ENCODE data around the gene MYLK4.

The MYLK4 gene

DNA sequence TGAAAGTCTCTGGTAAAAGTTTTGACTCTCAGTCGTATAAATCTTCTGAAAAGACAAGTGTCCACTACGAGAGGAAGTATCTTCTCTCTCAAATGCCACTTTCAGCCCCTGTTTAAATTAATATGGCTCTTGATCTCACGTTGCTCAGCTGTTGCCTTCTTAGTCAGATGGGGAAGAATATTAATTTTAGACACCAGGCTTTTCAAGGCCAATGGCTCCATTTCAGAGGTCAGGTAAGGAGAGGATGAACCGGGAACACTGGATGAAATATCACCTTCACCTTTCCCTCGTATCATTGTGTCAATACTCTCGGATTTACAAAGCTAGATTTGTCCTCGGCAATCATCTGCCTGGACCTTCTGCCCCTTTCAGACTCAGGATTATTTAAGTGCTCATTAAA is at the start of gene MYLK4:
TSS of gene MYLK4 (minus strand) at position 91 of the 400 bp plus-strand sequence. CDS start 1,628 bp downstream, outside the sequence.
- Mint-ChIP-seq H3K4me3 (no peak within 1 kb of the TSS), H3K27me3 (ENCODE audit: low read depth) (peaks cover 68% of the 10 kb centered on the region), H3K4me1 (ENCODE audit: low read depth) (peaks cover 3% of the 10 kb centered on the region), H3K27ac (no peak within 1 kb of the TSS), H3K36me3 (ENCODE audit: low read depth) (no peaks in the 10 kb centered on the region), H3K9me3 (no peaks in the 10 kb centered on the region)

GRCh38 chr6:2799936-2800527 is 49.3 kb upstream of the MYLK4 start:
- Mint-ChIP-seq H3K4me3 (no peak overlapping the region), H3K9me3 (no peaks in the 10 kb centered on the region), H3K27me3 (ENCODE audit: low read depth) (no peaks in the 10 kb centered on the region), H3K4me1 (ENCODE audit: low read depth) (peaks cover 29% of the 10 kb centered on the region), H3K27ac (peak overlapping the region; percentile 29), H3K36me3 (ENCODE audit: low read depth) (peaks cover 5% of the 10 kb centered on the region)

DNA sequence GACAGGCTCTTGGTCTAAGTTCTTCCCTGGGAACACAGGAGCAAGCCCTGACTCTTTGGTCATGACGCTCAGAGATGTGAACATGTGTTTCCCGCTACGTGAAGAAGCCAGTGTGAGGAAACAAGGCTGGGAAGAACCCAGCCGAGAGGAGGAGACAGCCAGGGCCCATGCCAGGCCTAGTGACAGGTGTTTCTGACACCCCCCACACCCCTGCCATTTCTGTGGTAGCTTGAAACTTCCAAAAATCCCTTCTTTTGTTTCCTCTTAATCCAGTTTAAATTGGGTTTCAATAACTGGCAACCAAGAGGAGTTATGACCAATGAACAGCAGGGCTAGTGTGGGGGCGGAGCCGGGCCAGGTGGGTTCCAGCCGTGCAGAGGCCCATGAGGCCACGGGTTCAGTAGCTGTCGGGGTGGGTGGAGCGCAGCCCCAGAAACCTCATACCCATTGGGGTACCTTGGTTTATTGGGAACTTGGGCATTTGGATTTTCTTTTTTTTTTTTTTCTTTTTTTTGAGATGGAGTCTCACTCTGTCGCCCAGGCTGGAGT is 47.9 kb upstream of the MYLK4 start:
- H3K36me3 Mint-ChIP-seq (ENCODE audit: low read depth), result peaks cover 5% of the 10 kb centered on the region
- peaks cover 36% of the 10 kb centered on the region for H3K4me1 Mint-ChIP-seq (ENCODE audit: low read depth)
- no peak overlapping the region for H3K4me3 Mint-ChIP-seq
- H3K27ac Mint-ChIP-seq, result no peak overlapping the region
- no peaks in the 10 kb centered on the region for H3K27me3 Mint-ChIP-seq (ENCODE audit: low read depth)
- H3K9me3 Mint-ChIP-seq, result no peaks in the 10 kb centered on the region

DNA sequence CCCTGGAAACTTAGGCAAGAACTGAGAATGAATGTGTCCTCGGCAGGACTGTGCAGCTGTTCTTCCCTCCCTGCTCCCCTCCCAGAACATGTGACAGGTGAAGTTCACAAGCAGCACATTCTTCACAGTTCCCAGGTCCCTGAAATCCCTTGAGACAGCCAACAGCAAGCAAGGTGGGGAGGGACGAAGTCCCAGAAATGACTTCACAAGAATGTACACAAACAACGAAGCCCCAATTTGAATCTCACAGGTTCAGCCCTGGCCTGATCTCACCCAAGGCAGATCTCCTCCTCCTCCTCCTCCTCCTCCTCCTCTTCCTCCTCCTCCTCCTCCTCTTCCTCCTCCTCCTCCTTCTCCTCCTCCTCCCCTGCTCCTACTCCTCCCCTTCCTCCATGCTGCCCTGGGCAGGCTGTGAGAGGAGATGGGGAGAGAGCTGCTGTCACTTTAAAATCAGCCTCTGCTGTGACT is 46.9 kb upstream of the MYLK4 start:
- Mint-ChIP-seq H3K27ac (peak overlapping the region; percentile 3), H3K36me3 (ENCODE audit: low read depth) (peaks cover 5% of the 10 kb centered on the region), H3K4me1 (ENCODE audit: low read depth) (peaks cover 46% of the 10 kb centered on the region), H3K4me3 (no peak overlapping the region), H3K9me3 (no peaks in the 10 kb centered on the region), H3K27me3 (ENCODE audit: low read depth) (no peaks in the 10 kb centered on the region)

DNA sequence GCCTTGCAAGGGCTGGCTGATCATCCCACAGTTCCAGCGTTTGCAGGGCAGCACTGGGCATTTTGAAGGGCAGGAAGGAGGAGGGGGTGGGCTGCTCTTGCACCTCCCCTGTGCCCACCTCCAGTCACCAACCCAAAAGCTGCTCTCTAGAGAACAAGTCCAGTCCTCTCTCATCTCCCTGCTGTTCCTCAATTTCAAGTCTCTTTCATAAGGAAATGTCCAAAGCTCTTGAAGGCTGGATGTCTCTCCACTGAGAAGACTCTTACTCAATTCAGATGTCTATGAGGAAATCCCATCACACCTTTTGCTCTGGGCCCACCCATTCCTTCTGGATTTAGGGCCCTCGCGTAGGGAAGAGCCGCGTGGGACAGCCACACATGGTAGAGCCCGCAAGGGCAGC is 46.1 kb upstream of the MYLK4 start:
- Mint-ChIP-seq H3K36me3 (ENCODE audit: low read depth) (peaks cover 5% of the 10 kb centered on the region), H3K4me3 (no peak overlapping the region), H3K27me3 (ENCODE audit: low read depth) (no peaks in the 10 kb centered on the region), H3K9me3 (no peaks in the 10 kb centered on the region), H3K4me1 (ENCODE audit: low read depth) (peaks cover 49% of the 10 kb centered on the region), H3K27ac (no peak overlapping the region)

DNA sequence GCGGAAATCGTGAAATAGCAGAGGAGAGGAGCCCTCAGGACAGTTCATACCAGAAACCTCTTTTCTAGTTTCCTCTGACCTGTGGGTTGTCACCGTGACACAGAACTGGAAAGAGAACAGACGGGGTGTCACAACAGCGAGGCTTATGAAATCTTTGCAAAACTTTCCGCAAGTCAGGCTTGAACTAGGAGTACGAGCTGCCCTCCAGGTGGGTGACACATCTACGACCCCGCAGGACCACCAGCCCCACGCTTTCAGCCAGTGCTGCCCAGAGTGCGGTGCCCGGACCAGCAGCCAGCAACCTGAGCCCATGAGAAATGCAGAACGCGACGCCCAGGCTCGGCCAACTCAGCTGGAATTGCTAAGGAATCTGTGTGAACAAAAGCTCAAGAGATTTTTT is 45.2 kb upstream of the MYLK4 start:
- H3K9me3 Mint-ChIP-seq, result no peaks in the 10 kb centered on the region
- no peak overlapping the region for H3K4me3 Mint-ChIP-seq
- peaks cover 54% of the 10 kb centered on the region for H3K4me1 Mint-ChIP-seq (ENCODE audit: low read depth)
- H3K36me3 Mint-ChIP-seq (ENCODE audit: low read depth), result peaks cover 7% of the 10 kb centered on the region
- no peak overlapping the region for H3K27ac Mint-ChIP-seq
- H3K27me3 Mint-ChIP-seq (ENCODE audit: low read depth), result no peaks in the 10 kb centered on the region

GRCh38 chr6:2795162-2795561 is 44.4 kb upstream of the MYLK4 start:
- Mint-ChIP-seq H3K4me1 (ENCODE audit: low read depth) (peaks cover 51% of the 10 kb centered on the region), H3K27ac (no peak overlapping the region), H3K36me3 (ENCODE audit: low read depth) (peaks cover 7% of the 10 kb centered on the region)

GRCh38 chr6:2794171-2794730 is 43.5 kb upstream of the MYLK4 start:
- Mint-ChIP-seq H3K4me3 (no peak overlapping the region), H3K36me3 (ENCODE audit: low read depth) (peaks cover 7% of the 10 kb centered on the region)

More at GRCh38 chr6:2795162-2795561, 44.4 kb upstream of the MYLK4 start:
- Mint-ChIP-seq H3K4me3 (no peak overlapping the region), H3K9me3 (no peaks in the 10 kb centered on the region), H3K27me3 (ENCODE audit: low read depth) (no peaks in the 10 kb centered on the region)

DNA sequence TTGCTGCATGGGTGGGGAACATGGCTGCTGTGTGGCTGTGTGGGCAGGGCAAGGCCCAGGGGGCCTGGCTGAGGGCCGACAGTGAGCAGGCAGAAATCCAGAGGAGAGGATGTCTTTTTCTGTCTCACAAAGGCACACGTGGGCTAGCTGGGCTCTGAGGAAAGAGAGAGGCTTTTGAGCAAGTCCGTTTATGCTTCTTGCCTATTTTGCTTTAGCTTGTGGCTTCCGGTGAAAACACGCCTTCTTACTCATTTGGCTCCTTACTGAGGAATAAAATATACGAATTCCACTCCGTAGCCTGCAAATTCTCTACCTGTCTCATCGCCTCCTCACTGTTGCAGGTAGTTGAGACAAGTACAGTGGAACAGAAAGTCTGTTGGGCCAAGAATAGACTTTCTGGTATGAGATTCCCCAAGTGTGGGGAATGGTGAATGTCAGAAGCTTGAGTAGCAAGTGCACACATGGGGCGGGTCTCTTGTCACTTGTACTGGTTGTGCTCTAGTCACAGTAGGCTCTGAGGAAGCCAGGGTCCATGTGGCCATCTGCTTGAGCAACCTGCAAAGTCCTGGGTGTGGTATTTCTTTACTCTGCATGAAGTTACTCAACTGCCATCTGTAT is 42.9 kb upstream of the MYLK4 start:
- H3K9me3 Mint-ChIP-seq, result no peaks in the 10 kb centered on the region

More at GRCh38 chr6:2794171-2794730, 43.5 kb upstream of the MYLK4 start:
- H3K27me3 Mint-ChIP-seq (ENCODE audit: low read depth), result no peaks in the 10 kb centered on the region
- H3K9me3 Mint-ChIP-seq, result no peaks in the 10 kb centered on the region
- peak overlapping the region; percentile 93 for H3K27ac Mint-ChIP-seq
- H3K4me1 Mint-ChIP-seq (ENCODE audit: low read depth), result peaks cover 42% of the 10 kb centered on the region

GRCh38 chr6:2792330-2793110 is 41.8 kb upstream of the MYLK4 start:
- H3K27me3 Mint-ChIP-seq (ENCODE audit: low read depth), result no peaks in the 10 kb centered on the region
- peaks cover 36% of the 10 kb centered on the region for H3K4me1 Mint-ChIP-seq (ENCODE audit: low read depth)
- H3K27ac Mint-ChIP-seq, result peak overlapping the region; percentile 31
- no peaks in the 10 kb centered on the region for H3K9me3 Mint-ChIP-seq
- H3K4me3 Mint-ChIP-seq, result no peak overlapping the region
- H3K36me3 Mint-ChIP-seq (ENCODE audit: low read depth), result peaks cover 7% of the 10 kb centered on the region

More for the DNA sequence above, 42.9 kb upstream of the MYLK4 start:
- Mint-ChIP-seq H3K4me1 (ENCODE audit: low read depth) (peaks cover 42% of the 10 kb centered on the region), H3K36me3 (ENCODE audit: low read depth) (peaks cover 7% of the 10 kb centered on the region), H3K4me3 (peak overlapping the region; percentile 41), H3K27me3 (ENCODE audit: low read depth) (no peaks in the 10 kb centered on the region), H3K27ac (peak overlapping the region; percentile 93)

DNA sequence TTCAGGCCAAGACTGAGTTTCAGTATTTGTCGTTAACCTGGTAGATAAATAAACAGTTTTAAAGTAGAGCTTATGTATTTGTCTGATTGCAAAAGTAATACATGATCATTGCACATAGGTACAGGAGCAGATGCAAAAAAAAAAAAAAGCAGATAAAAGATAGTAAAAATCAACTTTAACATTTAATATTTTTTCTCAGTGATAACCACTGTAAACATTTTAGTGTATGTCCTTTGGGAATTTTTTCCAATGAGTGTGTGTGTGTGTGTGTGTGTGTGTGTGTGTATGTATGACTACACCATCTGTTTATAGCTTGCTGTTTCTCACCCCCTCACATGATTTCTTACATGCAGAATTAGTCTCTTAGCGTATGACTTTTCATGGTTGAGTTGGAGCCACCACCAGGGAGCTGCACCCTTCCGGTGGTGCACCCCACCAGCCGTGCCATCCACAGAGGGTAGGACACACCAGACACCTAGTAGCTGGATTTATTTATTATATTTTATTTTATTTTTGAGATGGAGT is 40.8 kb upstream of the MYLK4 start:
- Mint-ChIP-seq H3K36me3 (ENCODE audit: low read depth) (peaks cover 10% of the 10 kb centered on the region), H3K4me1 (ENCODE audit: low read depth) (peaks cover 28% of the 10 kb centered on the region), H3K27me3 (ENCODE audit: low read depth) (no peaks in the 10 kb centered on the region), H3K27ac (peak overlapping the region; percentile 80), H3K9me3 (no peaks in the 10 kb centered on the region), H3K4me3 (peak overlapping the region; percentile 46)

DNA sequence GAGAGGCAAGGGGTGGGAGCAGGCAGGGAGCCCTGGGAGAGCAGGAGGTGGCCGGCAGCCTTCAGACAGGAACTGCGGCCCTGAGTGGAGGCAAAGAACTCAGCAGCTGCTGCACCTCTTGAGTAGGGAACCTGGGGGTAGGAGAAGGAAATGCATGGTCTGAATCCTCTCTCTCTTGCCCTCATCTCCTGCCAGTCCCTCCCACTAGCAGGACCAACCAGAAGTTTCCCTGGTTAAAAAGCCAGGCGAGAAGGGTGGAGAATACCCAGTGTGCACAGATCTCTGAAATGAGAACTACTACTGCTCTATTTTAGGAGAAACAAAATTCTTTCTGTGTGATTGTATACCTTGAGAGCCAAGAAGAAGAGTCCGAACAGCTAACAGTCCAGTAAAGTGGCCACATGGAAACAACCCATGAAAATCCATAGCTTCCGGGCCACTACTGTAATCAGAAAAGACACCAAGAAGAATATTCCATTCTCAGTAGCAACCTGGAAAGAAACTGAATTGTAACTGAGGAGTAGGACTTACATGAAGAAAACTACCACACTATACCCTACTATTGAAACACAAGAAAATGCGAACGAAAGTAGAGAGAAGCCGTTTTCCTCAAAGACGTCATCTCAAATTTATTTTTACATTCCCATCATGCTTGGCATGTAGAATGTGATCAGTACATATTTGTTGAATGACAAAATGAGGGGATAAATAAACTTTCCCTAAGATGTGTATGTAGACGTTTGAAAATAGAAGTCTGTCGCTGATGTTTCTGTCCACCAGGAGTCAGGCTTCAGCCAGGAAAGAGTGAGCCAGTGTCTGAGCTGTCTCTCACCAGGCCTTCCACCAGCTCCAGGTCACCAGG is 40.1 kb upstream of the MYLK4 start:
- Mint-ChIP-seq H3K4me1 (ENCODE audit: low read depth) (peaks cover 28% of the 10 kb centered on the region), H3K27me3 (ENCODE audit: low read depth) (no peaks in the 10 kb centered on the region), H3K27ac (peak overlapping the region; percentile 80), H3K4me3 (peak overlapping the region; percentile 46), H3K9me3 (no peaks in the 10 kb centered on the region), H3K36me3 (ENCODE audit: low read depth) (peaks cover 15% of the 10 kb centered on the region)

DNA sequence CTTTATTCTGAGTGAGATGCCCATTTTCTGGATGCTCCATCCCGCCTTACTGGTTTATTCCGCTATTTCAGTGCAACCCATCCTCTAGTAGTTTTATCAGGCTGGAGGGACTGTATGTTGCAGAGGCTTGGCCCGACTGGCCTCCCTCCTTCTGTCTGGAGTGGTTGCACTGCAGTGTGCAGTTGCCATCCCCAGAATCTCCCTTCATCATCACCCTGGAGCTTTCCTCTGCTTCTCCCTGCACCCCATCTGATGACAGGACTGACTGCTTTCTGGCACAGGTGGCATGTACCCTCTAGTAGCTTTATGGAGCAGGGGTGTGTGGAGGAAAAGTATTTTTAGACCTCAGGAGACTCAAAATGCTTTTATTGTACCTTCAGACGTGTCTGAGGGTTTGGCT is 35.5 kb upstream of the MYLK4 start:
- no peak overlapping the region for H3K27ac Mint-ChIP-seq
- no peaks in the 10 kb centered on the region for H3K9me3 Mint-ChIP-seq
- peaks cover 6% of the 10 kb centered on the region for H3K4me1 Mint-ChIP-seq (ENCODE audit: low read depth)
- no peaks in the 10 kb centered on the region for H3K27me3 Mint-ChIP-seq (ENCODE audit: low read depth)
- peaks cover 23% of the 10 kb centered on the region for H3K36me3 Mint-ChIP-seq (ENCODE audit: low read depth)
- no peak overlapping the region for H3K4me3 Mint-ChIP-seq

All from T-helper 1 cell treated with Interleukin-12 subunit alpha and Interleukin-12 subunit beta and Interleukin-4 antibody, amounts not matched to agents 30 μg/mL and 1 μg/mL, for 36 hours (primary cell).